HL-60 (cell line): ENCODE results near the gene PROK1.

Source experiments
- DNase-seq, 2 experiments: peaks; one replicate each; pipeline ENCODE4 v3.0.0-alpha.2; 2010 to 2020; ENCODE audit warnings: low read depth in 1 of 2, low spot score in 1 of 2
- H3K27ac ChIP-seq: fragments of 250-450 bp; sonication (Bioruptor Pico); replicated peaks from 2 replicates; pipeline ENCODE4 v1.5.1; 2020; ENCODE audit warnings: mild to moderate bottlenecking, moderate library complexity
- H3K27me3 ChIP-seq: fragments of 250-450 bp; sonication (Bioruptor Pico); 2 replicates; pipeline ENCODE4 v1.5.1; 2021; ENCODE audit warnings: mild to moderate bottlenecking, moderate library complexity; ENCODE audit not compliant: insufficient read depth, poor library complexity, severe bottlenecking
- H3K4me3 ChIP-seq: replicated peaks from 2 replicates; pipeline ENCODE4 v1.5.1; 2011; ENCODE audit warnings: mild to moderate bottlenecking, control low read depth, low read length; ENCODE audit not compliant: insufficient read depth
- CTCF ChIP-seq: IDR thresholded peaks from one replicate; pipeline ENCODE4 v1.5.1; 2011; ENCODE audit warnings: low read length, control low read depth, inconsistent platforms; ENCODE audit not compliant: insufficient read depth
- GABPA ChIP-seq: IDR thresholded peaks from 2 replicates; pipeline ENCODE4 v1.6.1; 2012; ENCODE audit warnings: low read depth
- POLR2AphosphoS5 ChIP-seq: IDR thresholded peaks from 2 replicates; pipeline ENCODE4 v1.6.1; 2012; ENCODE audit warnings: low read depth
- REST ChIP-seq: IDR thresholded peaks from 2 replicates; pipeline ENCODE4 v1.6.1; 2012; ENCODE audit warnings: low read depth; ENCODE audit not compliant: insufficient replicate concordance
- SPI1 ChIP-seq: IDR thresholded peaks from 2 replicates; pipeline ENCODE4 v1.6.1; 2012; ENCODE audit warnings: low read depth, mild to moderate bottlenecking, borderline replicate concordance

The PROK1 gene

GRCh38 chr1:110474444-110474843, 23.5 kb downstream of the PROK1 start:
- TF ChIP-seq POLR2AphosphoS5 (no peak), CTCF (no peak), REST (no peak), SPI1 (no peak), GABPA (no peak)
- no peak for DNase-seq
- Histone ChIP-seq H3K4me3 (no peak overlapping the region), H3K27ac (no peak overlapping the region), H3K27me3 (no peaks in the 10 kb centered on the region)

- TF ChIP-seq POLR2AphosphoS5 (no peak), REST (no peak), SPI1 (no peak), CTCF (no peak), GABPA (no peak)
- H3K27me3 ChIP-seq, result no peaks in the 10 kb centered on the region
- no peak overlapping the region for H3K4me3 ChIP-seq
- H3K27ac ChIP-seq, result no peak overlapping the region
- no peak for DNase-seq
These were observed 24.5 kb downstream of the PROK1 start for GRCh38 chr1:110475362-110476027.

- H3K4me3 ChIP-seq, result no peak overlapping the region
- H3K27ac ChIP-seq, result no peak overlapping the region
- no peaks in the 10 kb centered on the region for H3K27me3 ChIP-seq
- TF ChIP-seq POLR2AphosphoS5 (no peak), REST (no peak), SPI1 (no peak), CTCF (no peak), GABPA (no peak)
- DNase-seq, result no peak
These were observed 25.2 kb downstream of the PROK1 start for GRCh38 chr1:110476028-110476765.
